Aorta (tissue), 5 donors: ENCODE data around the gene ARRDC3. TPM values are rescaled to one million over a fixed set of nuclear protein-coding genes. Genes with fewer than 3 reads are reported as not detected.

Experiments used
- ATAC-seq: fragments of 200-7000 bp; cut with Tn5 transposase; one replicate; pipeline ENCODE4 v1.9.1; 2022; ENCODE audit warnings: moderate library complexity; ENCODE audit not compliant: low FRiP score
- DNase-seq, 2 donors: peaks; one replicate each; pipeline ENCODE4 v3.0.0-alpha.2; 2020
- H3K27ac ChIP-seq, 2 donors: one replicate each; pipeline ENCODE4 v1.5.1; 2013; ENCODE audit warnings: low read length in 2 of 2, mild to moderate bottlenecking in 2 of 2, moderate library complexity in 2 of 2, control low read depth in 1 of 2, inconsistent platforms in 1 of 2, low read depth in 1 of 2
- H3K27me3 ChIP-seq, 2 donors: one replicate each; pipeline ENCODE4 v1.6.1; 2013; ENCODE audit warnings: control low read depth in 1 of 2, low read length in 1 of 2, mild to moderate bottlenecking in 1 of 2, moderate library complexity in 1 of 2; ENCODE audit not compliant: insufficient read depth in 2 of 2, control insufficient read depth in 1 of 2
- H3K36me3 ChIP-seq, 2 donors: one replicate each; pipeline ENCODE4 v1.6.1; 2013; ENCODE audit warnings: control low read depth in 1 of 2, low read length in 1 of 2, mild to moderate bottlenecking in 1 of 2; ENCODE audit not compliant: insufficient read depth in 2 of 2, control insufficient read depth in 1 of 2
- H3K4me1 ChIP-seq, 2 donors: one replicate each; pipeline ENCODE4 v1.6.1; 2013; ENCODE audit warnings: low read length in 2 of 2, control low read depth in 1 of 2, mild to moderate bottlenecking in 1 of 2, moderate library complexity in 1 of 2; ENCODE audit not compliant: insufficient read depth in 2 of 2, control insufficient read depth in 1 of 2
- H3K4me3 ChIP-seq, 2 donors: one replicate each; pipeline ENCODE4 v1.5.1; 2013; ENCODE audit warnings: low read length in 2 of 2, control low read depth in 1 of 2, mild to moderate bottlenecking in 1 of 2
- H3K9me3 ChIP-seq: one replicate; pipeline ENCODE4 v1.6.1; 2013; ENCODE audit warnings: mild to moderate bottlenecking, low read length; ENCODE audit not compliant: control insufficient read depth
- WGBS, 2 donors: extraction: QIAGEN DNeasy Blood & Tissue Kit; methylation state at CpG; one replicate each; pipeline ENCODE4 v1.1.7; 2013; 5-methylcytosine and 5-hydroxymethylcytosine counted together
- intact Hi-C, 2 donors: fragments of 100-400 bp; cut with DNase I; formaldehyde crosslinking; loops; one replicate each; pipeline versions ENCODE4 v1.14.2 to v1.15.0; 2022
- polyA plus RNA-seq, 2 donors: library from polyadenylated mRNA; stranded (reverse); fragments of 200-250 nt; gene quantifications; one replicate each; pipeline ENCODE4 v1.2.3, GENCODE V29; 2013
- total RNA-seq, 2 donors: library from RNA; stranded (reverse); fragmentation: NEBNext Ultra II Directional; extraction: Animal tissue kit (Norgen Biotek cat#: 25700); gene quantifications; one replicate each; pipeline ENCODE4 v1.2.1, GENCODE V29; 2021
- donor health status: healthy with polysubstance abuse.
- donor health status: Bipolar disorder and iron deficiency.
- donor health status: DM: no; HTN: no; CAD: no.
- donor health status: DM: no; HTN: no; CAD: no.
- donor health status: DM: yes; HTN: yes; CAD: no.

Gene ARRDC3
- total and polyA plus RNA-seq, 4 donors, result 11.4 to 72.2 (median 29.3) TPM

DNA sequence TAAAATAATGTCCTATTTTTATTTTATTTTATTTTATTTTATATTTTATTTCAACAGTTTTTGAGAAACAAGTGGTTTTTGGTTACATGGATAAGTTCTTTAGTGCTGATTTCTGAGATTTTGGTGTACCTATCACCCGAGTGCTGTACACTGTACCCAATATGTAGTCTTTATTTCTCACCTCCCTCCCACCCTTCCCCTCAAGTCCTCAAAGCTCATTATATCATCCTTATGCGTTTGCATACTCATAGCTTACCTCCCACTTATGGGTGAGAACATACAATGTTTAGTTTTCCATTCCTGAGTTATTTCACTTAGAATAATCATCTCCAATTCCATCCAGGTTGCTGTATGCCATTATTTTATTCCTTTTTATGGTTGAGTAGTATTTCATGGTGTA, 63.5 kb downstream of the ARRDC3 start:
- Histone ChIP-seq H3K4me1 (no peaks in the 10 kb centered on the region), H3K27ac (no peak overlapping the region), H3K9me3 (no peaks in the 10 kb centered on the region), H3K36me3 (no peaks in the 10 kb centered on the region), H3K27me3 (no peaks in the 10 kb centered on the region), H3K4me3 (no peak overlapping the region)
- ATAC-seq, result no peak
- 89 to 92% methylated on average over 2 of the region's 2 CpGs for WGBS, 2 donors
- intact Hi-C loops, result no loop called here
- no peak for DNase-seq

GRCh38 chr5:91318724-91319123, 64.4 kb downstream of the ARRDC3 start:
- no peaks in the 10 kb centered on the region for H3K36me3 ChIP-seq
- peaks cover 0 to 2% of the 10 kb centered on the region in 2 donors for H3K4me1 ChIP-seq
- DNase-seq, result no peak
- H3K9me3 ChIP-seq, result no peaks in the 10 kb centered on the region
- no peak overlapping the region for H3K27ac ChIP-seq
- H3K27me3 ChIP-seq, result no peaks in the 10 kb centered on the region
- H3K4me3 ChIP-seq, result no peak overlapping the region
- no peak for ATAC-seq
- intact Hi-C loops, result no loop called here
- 91% methylated on average over 9 of the region's 9 CpGs for WGBS, 2 donors
